NT2/D1 (cell line): ENCODE data around the gene OR4F17.
"Not testable (repeated sequence)": the region's sequence is repeated elsewhere in the genome, so short reads cannot be mapped to it uniquely, and the experiment has no call there.

Experiments
- DNase-seq: peaks from one replicate; pipeline ENCODE4 v3.0.0-alpha.2; 2011; ENCODE audit warnings: low read depth, low spot score
- H3K27me3 ChIP-seq: 2 replicates; pipeline ENCODE4 v1.6.0; 2011; ENCODE audit warnings: mild to moderate bottlenecking; ENCODE audit not compliant: insufficient read length, insufficient read depth
- H3K36me3 ChIP-seq: 2 replicates; pipeline ENCODE4 v1.6.1; 2011; ENCODE audit warnings: mild to moderate bottlenecking, low read length, mixed read lengths; ENCODE audit not compliant: insufficient read depth, insufficient read length
- H3K4me1 ChIP-seq: 2 replicates; pipeline ENCODE4 v1.5.1; 2011; ENCODE audit not compliant: insufficient read depth, insufficient read length
- H3K4me3 ChIP-seq: 2 replicates; pipeline ENCODE4 v1.5.1; 2011; ENCODE audit warnings: low read depth; ENCODE audit not compliant: insufficient read length
- H3K9ac ChIP-seq: 2 replicates; pipeline ENCODE4 v1.6.0; 2011; ENCODE audit warnings: low read depth; ENCODE audit not compliant: insufficient read length
- H3K9me3 ChIP-seq: 2 replicates; pipeline ENCODE4 v1.5.1; 2011; ENCODE audit warnings: mild to moderate bottlenecking, low read length; ENCODE audit not compliant: insufficient read depth

The OR4F17 gene, protein sequence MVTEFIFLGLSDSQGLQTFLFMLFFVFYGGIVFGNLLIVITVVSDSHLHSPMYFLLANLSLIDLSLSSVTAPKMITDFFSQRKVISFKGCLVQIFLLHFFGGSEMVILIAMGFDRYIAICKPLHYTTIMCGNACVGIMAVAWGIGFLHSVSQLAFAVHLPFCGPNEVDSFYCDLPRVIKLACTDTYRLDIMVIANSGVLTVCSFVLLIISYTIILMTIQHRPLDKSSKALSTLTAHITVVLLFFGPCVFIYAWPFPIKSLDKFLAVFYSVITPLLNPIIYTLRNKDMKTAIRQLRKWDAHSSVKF

DNA sequence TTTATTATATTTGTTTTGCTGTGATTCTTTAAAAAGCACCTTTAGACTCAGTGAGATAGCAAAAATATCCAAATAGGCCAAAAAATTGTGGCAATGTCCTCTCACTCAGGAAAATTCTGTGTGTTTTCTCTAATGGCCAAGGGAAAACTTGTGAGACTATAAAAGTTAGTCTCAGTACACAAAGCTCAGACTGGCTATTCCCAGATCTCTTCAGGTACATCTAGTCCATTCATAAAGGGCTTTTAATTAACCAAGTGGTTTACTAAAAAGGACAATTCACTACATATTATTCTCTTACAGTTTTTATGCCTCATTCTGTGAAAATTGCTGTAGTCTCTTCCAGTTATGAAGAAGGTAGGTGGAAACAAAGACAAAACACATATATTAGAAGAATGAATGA, at the start of gene OR4F17:
Gene OR4F17, plus strand, starts transcription at position 301 of the 400 bp plus-strand sequence. CDS start 3,575 bp downstream, outside the sequence.
- DNase-seq, H3K9ac ChIP-seq, H3K27me3 ChIP-seq, H3K9me3 ChIP-seq, H3K4me1 ChIP-seq, H3K4me3 ChIP-seq, H3K36me3 ChIP-seq: not testable (repeated sequence)

DNA sequence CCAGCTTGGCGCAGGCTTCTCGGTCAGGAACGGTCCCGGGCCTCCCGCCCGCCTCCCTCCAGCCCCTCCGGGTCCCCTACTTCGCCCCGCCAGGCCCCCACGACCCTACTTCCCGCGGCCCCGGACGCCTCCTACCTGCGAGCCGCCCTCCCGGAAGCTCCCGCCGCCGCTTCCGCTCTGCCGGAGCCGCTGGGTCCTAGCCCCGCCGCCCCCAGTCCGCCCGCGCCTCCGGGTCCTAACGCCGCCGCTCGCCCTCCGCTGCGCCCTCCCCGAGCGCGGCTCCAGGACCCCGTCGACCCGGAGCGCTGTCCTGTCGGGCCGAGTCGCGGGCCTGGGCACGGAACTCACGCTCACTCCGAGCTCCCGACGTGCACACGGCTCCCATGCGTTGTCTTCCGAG, 36.1 kb upstream of the OR4F17 start:
- not testable (repeated sequence) for H3K9ac ChIP-seq, H3K36me3 ChIP-seq

DNA sequence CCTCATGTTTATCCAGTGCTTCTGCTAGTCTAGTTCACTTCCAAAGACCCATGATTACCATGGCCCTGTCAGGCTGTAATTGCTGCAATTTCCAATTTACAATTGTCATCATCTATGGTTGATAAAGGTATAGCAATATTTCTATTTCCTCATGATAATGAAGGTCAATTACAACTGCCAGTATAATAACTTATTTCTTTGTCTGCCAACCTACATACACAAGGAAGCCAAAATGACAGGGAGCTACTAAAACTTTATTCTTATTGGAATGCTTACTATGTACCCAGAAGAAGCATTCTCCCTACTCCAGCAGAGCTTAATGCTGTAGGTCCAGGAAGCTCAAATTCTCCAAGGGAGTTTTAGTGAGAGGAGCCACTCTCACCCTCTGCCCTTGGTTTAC, 24.0 kb upstream of the OR4F17 start:
- H3K9ac ChIP-seq, H3K27me3 ChIP-seq, H3K9me3 ChIP-seq, H3K4me3 ChIP-seq, H3K4me1 ChIP-seq, H3K36me3 ChIP-seq, DNase-seq: not testable (repeated sequence)

More for the DNA sequence above, 36.1 kb upstream of the OR4F17 start:
- not testable (repeated sequence) for H3K4me3 ChIP-seq, H3K27me3 ChIP-seq, H3K4me1 ChIP-seq, DNase-seq, H3K9me3 ChIP-seq

DNA sequence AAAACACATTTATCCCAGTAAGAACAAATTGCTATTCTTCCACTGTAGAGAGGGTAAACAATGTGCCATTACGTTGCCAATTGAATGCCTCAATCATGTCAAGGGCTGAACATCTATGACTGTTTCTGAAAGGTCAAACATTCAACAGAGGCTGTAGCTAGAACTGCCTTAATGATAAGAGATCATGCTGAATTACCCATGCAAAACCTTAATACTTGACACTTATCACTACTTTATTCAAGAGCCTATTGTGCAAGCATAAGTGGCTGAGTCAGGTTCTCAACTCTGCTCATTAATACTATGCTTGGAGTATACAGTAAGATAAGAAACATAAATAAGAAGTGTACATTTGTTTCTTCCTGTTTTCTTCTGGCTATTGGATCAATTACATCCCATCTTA, 23.3 kb upstream of the OR4F17 start:
- not testable (repeated sequence) for H3K4me3 ChIP-seq, H3K4me1 ChIP-seq, H3K9me3 ChIP-seq, H3K9ac ChIP-seq, DNase-seq, H3K27me3 ChIP-seq, H3K36me3 ChIP-seq

DNA sequence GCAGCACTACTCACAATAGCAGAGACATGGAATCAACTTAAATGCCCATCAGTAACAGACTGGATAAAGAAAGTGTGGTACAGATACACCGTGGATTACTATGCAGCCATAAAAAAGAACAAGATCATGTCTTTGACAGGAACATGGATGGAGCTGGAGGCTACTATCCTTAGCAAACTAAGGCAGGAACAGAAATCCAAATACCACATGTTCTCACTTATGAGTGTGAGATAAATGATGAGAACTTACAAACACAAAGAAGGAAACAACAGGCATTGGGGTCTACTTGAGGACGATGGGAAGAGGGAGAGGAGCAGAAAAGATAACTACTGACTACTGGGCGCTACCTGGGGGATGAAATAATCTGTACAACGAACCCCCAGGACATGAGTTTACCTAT, 16.2 kb upstream of the OR4F17 start:
- not testable (repeated sequence) for DNase-seq, H3K4me3 ChIP-seq, H3K9ac ChIP-seq

DNA sequence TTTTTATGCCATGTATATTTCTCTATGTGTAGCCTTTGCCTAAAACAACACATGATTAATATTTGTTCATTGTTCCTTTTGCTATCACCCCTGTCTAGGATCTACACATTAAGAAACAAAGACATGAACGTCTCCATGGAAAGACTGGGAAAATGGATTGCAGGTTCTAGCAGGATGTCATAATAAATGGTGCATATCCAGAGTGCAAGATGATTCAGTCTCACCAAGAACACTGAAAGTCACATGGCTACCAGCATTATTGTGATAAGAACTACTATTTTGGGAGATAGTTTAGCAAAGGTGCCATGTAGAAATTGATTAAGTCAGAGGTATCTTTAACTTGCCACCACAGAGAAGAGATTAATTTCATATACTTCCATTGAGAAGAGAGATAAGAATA, 12.1 kb upstream of the OR4F17 start:
- H3K4me1 ChIP-seq, H3K4me3 ChIP-seq, H3K36me3 ChIP-seq, H3K27me3 ChIP-seq, DNase-seq, H3K9ac ChIP-seq, H3K9me3 ChIP-seq: not testable (repeated sequence)

More for the DNA sequence above, 16.2 kb upstream of the OR4F17 start:
- not testable (repeated sequence) for H3K4me1 ChIP-seq, H3K27me3 ChIP-seq, H3K36me3 ChIP-seq, H3K9me3 ChIP-seq

DNA sequence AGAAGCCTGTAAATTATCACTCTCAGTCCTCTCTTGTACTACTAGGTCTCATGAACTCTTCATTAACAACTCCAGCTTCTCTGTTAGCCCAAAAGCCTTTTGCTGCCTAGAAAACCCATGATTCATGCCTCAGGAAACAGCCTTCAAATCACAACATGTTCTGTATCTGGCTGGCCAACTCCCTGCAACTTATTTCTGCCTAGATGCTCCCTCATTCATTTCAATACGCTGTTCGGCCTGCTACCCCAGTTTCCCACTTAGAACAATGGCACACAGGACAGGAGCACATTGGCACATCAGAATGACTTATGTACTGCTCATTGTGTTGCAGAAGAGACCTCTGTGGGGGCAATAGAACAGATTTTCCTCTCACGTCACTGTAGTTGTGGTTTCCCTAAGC, 9.3 kb upstream of the OR4F17 start:
- H3K4me1 ChIP-seq, H3K9me3 ChIP-seq, H3K9ac ChIP-seq, H3K27me3 ChIP-seq, DNase-seq, H3K36me3 ChIP-seq, H3K4me3 ChIP-seq: not testable (repeated sequence)

DNA sequence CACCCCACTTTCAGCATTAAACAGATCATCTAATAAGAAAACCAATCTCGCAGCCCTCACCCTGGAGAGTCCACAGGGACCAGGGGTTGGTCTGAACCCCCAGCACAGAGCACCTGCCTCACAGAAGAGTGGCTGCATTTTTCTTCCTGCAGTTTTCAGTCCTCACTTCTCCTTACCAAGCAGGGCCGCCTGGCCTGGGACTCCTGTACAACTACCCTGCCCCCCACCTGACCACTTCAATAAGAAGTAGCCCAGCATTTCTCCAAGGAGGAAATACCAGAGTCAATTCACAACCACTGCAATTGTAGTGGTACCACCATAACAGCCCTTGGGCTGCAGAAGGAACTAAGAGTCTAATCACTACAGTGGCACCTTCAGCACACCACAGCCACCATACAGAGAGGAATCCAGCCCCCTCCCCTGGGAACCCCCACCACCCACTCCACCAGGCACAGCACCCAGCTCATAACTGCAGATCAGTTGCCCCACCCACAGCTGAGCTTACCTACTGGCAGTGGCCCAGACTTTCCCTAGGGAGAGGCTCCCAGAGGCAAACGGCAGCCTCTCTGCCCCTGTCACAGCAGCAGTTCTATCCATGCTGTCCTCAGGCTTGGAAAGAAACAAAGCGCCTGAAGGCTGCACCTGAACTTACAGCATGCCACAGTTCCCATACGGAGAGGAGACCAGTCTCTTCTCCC, 13.7 kb downstream of the OR4F17 start:
- H3K27me3 ChIP-seq, H3K4me3 ChIP-seq, H3K36me3 ChIP-seq, H3K9me3 ChIP-seq, H3K4me1 ChIP-seq, DNase-seq, H3K9ac ChIP-seq: not testable (repeated sequence)
